ENCODE data around the gene C2CD5.

Gene C2CD5

GRCh38 chr12:22406627-22407026 lies 137.7 kb downstream of the C2CD5 start:
- TF ChIP-seq CTCF (IDR thresholded peaks at IDR 0.05) = no peak
- no peak for TF ChIP-seq ZFX (IDR thresholded peaks at IDR 0.05; ENCODE audit: borderline replicate concordance)
- H3K27ac ChIP-seq = no peak overlapping the region

GRCh38 chr12:22399464-22400180 lies 144.7 kb downstream of the C2CD5 start:
- no peak for TF ChIP-seq CTCF (IDR thresholded peaks at IDR 0.05)
- TF ChIP-seq ZFX (IDR thresholded peaks at IDR 0.05; ENCODE audit: borderline replicate concordance) = no peak
- H3K27ac ChIP-seq = no peak overlapping the region
